Esophagus muscularis mucosa (tissue), 4 donors: ENCODE data around the gene P2RX4. TPM values are rescaled to one million over a fixed set of nuclear protein-coding genes. Genes with fewer than 3 reads are reported as not detected.

Experiments used
- DNase-seq: peaks from one replicate; pipeline ENCODE4 v3.0.0-alpha.2; 2017; ENCODE audit errors: extremely low spot score
- H3K27ac ChIP-seq, 4 donors: fragments of 200-600 bp; sonication (generic); replicated peaks in 1 of 4; 1 replicate in 3 of 4; 2 replicates in 1 of 4; pipeline ENCODE4 v1.5.1; 2016 to 2019; ENCODE audit warnings: mild to moderate bottlenecking in 1 of 4
- H3K27me3 ChIP-seq, 4 donors: fragments of 200-600 bp; sonication (generic); one replicate each; pipeline versions ENCODE4 v1.5.1 to v1.6.0; 2016 to 2019
- H3K36me3 ChIP-seq, 4 donors: fragments of 200-600 bp; sonication (generic); one replicate each; pipeline ENCODE4 v1.5.1; 2016 to 2019
- H3K4me1 ChIP-seq, 4 donors: fragments of 200-600 bp; sonication (generic); one replicate each; pipeline ENCODE4 v1.5.1; 2016 to 2019
- H3K4me3 ChIP-seq, 4 donors: fragments of 200-600 bp; sonication (generic); 1 replicate in 2 of 4; 2 replicates in 2 of 4; pipeline ENCODE4 v1.5.1; 2016 to 2019; ENCODE audit warnings: mild to moderate bottlenecking in 4 of 4, moderate library complexity in 1 of 4
- H3K9me3 ChIP-seq, 4 donors: fragments of 200-600 bp; sonication (generic); 1 replicate in 3 of 4; 2 replicates in 1 of 4; pipeline ENCODE4 v1.5.1; 2016 to 2019
- EP300 ChIP-seq: sonication (generic); formaldehyde crosslinking; IDR thresholded peaks from one replicate; pipeline ENCODE4 v1.6.1; 2017; ENCODE audit warnings: antibody characterized with exemption
- POLR2A ChIP-seq: fragments of 450-650 bp; IDR thresholded peaks from one replicate; pipeline ENCODE4 v1.6.1; 2017; ENCODE audit warnings: antibody characterized with exemption, moderate library complexity, mild to moderate bottlenecking, low read depth
- POLR2AphosphoS5 ChIP-seq, 2 donors: sonication (generic); formaldehyde crosslinking; IDR thresholded peaks; one replicate each; pipeline ENCODE4 v1.6.1; 2017; ENCODE audit warnings: antibody characterized with exemption in 2 of 2
- WGBS: methylation state at CpG from one replicate; pipeline ENCODE4 v1.1.5; 2018; 5-methylcytosine and 5-hydroxymethylcytosine counted together
- intact Hi-C: fragments of 100-400 bp; cut with DNase I; formaldehyde crosslinking; loops from one replicate; pipeline ENCODE4 v1.15.1; 2023
- total RNA-seq, 4 donors: library from RNA; depleted of rRNA; stranded (reverse); fragments of >200 nt; gene quantifications; one replicate each; pipeline versions ENCODE4 v1.1.0 to v1.2.1, GENCODE V29; 2016
- TF ChIP-seq, protein P1 (sequence below), 3 experiments: fragments of 200-600 bp in 2 of 3; fragments of 450-650 bp in 1 of 3; sonication (generic) in 2 of 3; IDR thresholded peaks; one replicate each; pipeline ENCODE4 v1.5.1; 2017 to 2019; ENCODE audit warnings: antibody characterized with exemption in 3 of 3, mild to moderate bottlenecking in 2 of 3, moderate library complexity in 1 of 3

P2RX4 gene
- total RNA-seq, 4 donors from 2014 or later, result 26.8 to 41.9 (median 30.8) TPM

- Histone ChIP-seq H3K27me3 (no peaks in the 10 kb centered on the region), H3K9me3 (no peaks in the 10 kb centered on the region), H3K4me3 (no peak overlapping the region), H3K36me3 (peaks cover under 1 to 15% (median 8%) of the 10 kb centered on the region in 4 donors), H3K27ac (no peak overlapping the region), H3K4me1 (peaks cover 19 to 35% (median 25%) of the 10 kb centered on the region in 4 donors)
- intact Hi-C loops, result no loop called here
- TF ChIP-seq EP300, result no peak
- TF ChIP-seq, protein P1, sequence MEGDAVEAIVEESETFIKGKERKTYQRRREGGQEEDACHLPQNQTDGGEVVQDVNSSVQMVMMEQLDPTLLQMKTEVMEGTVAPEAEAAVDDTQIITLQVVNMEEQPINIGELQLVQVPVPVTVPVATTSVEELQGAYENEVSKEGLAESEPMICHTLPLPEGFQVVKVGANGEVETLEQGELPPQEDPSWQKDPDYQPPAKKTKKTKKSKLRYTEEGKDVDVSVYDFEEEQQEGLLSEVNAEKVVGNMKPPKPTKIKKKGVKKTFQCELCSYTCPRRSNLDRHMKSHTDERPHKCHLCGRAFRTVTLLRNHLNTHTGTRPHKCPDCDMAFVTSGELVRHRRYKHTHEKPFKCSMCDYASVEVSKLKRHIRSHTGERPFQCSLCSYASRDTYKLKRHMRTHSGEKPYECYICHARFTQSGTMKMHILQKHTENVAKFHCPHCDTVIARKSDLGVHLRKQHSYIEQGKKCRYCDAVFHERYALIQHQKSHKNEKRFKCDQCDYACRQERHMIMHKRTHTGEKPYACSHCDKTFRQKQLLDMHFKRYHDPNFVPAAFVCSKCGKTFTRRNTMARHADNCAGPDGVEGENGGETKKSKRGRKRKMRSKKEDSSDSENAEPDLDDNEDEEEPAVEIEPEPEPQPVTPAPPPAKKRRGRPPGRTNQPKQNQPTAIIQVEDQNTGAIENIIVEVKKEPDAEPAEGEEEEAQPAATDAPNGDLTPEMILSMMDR (IDR thresholded peaks at IDR 0.05), result no peak
- TF ChIP-seq POLR2AphosphoS5 (IDR thresholded peaks at IDR 0.05), result no peak
- no peak for TF ChIP-seq POLR2A
- WGBS, result 90% methylated on average over 5 of the region's 5 CpGs
- no peak for DNase-seq
These were observed 2.9 kb downstream of the P2RX4 start for GRCh38 chr12:121212875-121213274.

DNA sequence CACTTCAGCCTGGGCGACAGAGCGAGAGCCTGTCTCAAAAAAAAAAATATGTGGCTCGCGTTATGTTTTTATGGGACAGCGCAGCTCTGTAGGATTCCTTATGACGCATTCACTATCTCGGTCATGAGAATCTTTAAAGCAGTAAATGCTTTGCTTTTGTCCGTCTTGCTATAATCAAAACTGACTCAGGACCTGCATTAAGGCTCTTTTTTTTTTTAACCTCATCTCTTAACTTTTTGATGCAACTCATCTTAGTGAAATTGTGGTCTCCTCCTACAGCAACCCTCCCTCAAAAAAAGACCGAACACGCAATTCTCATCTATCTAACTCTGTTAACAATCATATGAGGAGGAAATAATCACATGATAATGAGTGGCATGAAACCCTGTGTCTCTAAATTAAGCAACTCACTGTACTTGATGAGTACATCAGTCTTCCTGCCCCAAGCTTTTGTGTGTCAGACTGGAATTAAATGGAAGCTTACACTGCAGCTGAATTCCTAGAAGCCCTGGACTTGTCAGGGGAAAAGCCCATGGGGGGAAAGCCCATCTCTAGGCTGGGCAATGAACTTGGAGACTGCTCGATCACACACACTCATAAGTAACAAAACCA lies 4.3 kb downstream of the P2RX4 start:
- H3K36me3 ChIP-seq, result peaks cover 5 to 29% (median 21%) of the 10 kb centered on the region in 4 donors
- TF ChIP-seq POLR2A (no peak), POLR2AphosphoS5 (IDR thresholded peaks at IDR 0.05) (no peak), EP300 (no peak)
- TF ChIP-seq, protein P1 (IDR thresholded peaks at IDR 0.05), result no peak
- H3K9me3 ChIP-seq, result no peaks in the 10 kb centered on the region
- no peaks in the 10 kb centered on the region for H3K27me3 ChIP-seq
- intact Hi-C loops, result no loop called here
- H3K4me3 ChIP-seq, result no peak overlapping the region
- 76% methylated on average over 11 of the region's 11 CpGs for WGBS
- no peak for DNase-seq
- peak overlapping the region; percentile 37 to 56 (median 43) for H3K27ac ChIP-seq
- peaks cover 19 to 33% (median 22%) of the 10 kb centered on the region in 4 donors for H3K4me1 ChIP-seq

- intact Hi-C loops, result no loop called here
- Histone ChIP-seq H3K9me3 (no peaks in the 10 kb centered on the region), H3K4me1 (peaks cover 18 to 31% (median 19%) of the 10 kb centered on the region in 4 donors), H3K27ac (peak overlapping the region; percentile 37 to 56 (median 43)), H3K36me3 (peaks cover 5 to 30% (median 22%) of the 10 kb centered on the region in 4 donors), H3K4me3 (no peak overlapping the region), H3K27me3 (no peaks in the 10 kb centered on the region)
- TF ChIP-seq EP300 (no peak), POLR2AphosphoS5 (IDR thresholded peaks at IDR 0.05) (no peak), POLR2A (no peak)
- TF ChIP-seq, protein P1 (IDR thresholded peaks at IDR 0.05), result no peak
- 68% methylated on average over 12 of the region's 14 CpGs for WGBS
- DNase-seq, result no peak
These were observed 5.2 kb downstream of the P2RX4 start for GRCh38 chr12:121214855-121215745.

GRCh38 chr12:121216102-121216501 lies 6.2 kb downstream of the P2RX4 start:
- H3K4me3 ChIP-seq, result no peak overlapping the region
- H3K4me1 ChIP-seq, result peaks cover 11 to 23% (median 13%) of the 10 kb centered on the region in 4 donors
- TF ChIP-seq POLR2AphosphoS5 (IDR thresholded peaks at IDR 0.05), result no peak
- TF ChIP-seq, protein P1 (IDR thresholded peaks at IDR 0.05), result no peak
- TF ChIP-seq POLR2A, result no peak
- TF ChIP-seq EP300, result no peak
- H3K36me3 ChIP-seq, result peaks cover 5 to 39% (median 25%) of the 10 kb centered on the region in 4 donors
- no peaks in the 10 kb centered on the region for H3K9me3 ChIP-seq
- 91% methylated on average over 4 of the region's 4 CpGs for WGBS
- intact Hi-C loops, result no loop called here
- H3K27ac ChIP-seq, result no peak overlapping the region
- no peak for DNase-seq
- H3K27me3 ChIP-seq, result no peaks in the 10 kb centered on the region
